Measurements from ENCODE around the gene NMD3.

DNA sequence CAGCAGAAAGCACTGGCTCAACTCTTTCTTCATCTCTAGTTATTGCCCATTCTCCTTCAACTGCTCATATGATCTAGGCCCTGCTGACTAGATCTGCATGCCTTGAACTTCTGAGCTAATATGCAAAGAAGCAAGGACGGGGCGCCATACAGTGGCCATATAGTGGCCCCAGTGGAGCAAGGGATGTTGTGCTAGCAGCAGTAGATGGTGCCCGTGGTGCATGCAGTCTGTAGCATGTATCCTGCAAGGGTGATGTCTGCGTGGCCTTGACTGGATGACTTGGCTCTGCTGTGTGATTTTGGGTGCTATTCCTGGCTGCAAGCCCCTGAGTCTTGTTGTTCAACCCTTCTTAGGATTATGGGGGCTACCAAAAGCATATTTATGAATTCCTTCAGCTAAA is 12.2 kb upstream of the NMD3 start:
- TF ChIP-seq POLR2A (IDR thresholded peaks at IDR 0.05; ENCODE audit: low read depth, low read length): no peak
- no peak for TF ChIP-seq CTCF (conservative IDR thresholded peaks at IDR 0.05; ENCODE audit: low read depth, low read length)
- TF ChIP-seq CEBPB (IDR thresholded peaks at IDR 0.05; ENCODE audit: low read depth, low read length): no peak
- TF ChIP-seq, protein P1, sequence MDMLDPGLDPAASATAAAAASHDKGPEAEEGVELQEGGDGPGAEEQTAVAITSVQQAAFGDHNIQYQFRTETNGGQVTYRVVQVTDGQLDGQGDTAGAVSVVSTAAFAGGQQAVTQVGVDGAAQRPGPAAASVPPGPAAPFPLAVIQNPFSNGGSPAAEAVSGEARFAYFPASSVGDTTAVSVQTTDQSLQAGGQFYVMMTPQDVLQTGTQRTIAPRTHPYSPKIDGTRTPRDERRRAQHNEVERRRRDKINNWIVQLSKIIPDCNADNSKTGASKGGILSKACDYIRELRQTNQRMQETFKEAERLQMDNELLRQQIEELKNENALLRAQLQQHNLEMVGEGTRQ (IDR thresholded peaks at IDR 0.05; ENCODE audit: low read depth, low read length): no peak
- no peak for TF ChIP-seq FOS (IDR thresholded peaks at IDR 0.05; ENCODE audit: low read depth, low read length)
- no peak for TF ChIP-seq MAFK (IDR thresholded peaks at IDR 0.05; ENCODE audit: low read depth, low read length)
- no peak for TF ChIP-seq BHLHE40 (IDR thresholded peaks at IDR 0.05; ENCODE audit: low read depth, low read length)
- no peak for TF ChIP-seq CHD1 (IDR thresholded peaks at IDR 0.05; ENCODE audit: low read depth, low read length)
- TF ChIP-seq MXI1 (IDR thresholded peaks at IDR 0.05; ENCODE audit: borderline replicate concordance, low read depth, low read length): no peak
- TF ChIP-seq SMC3 (IDR thresholded peaks at IDR 0.05; ENCODE audit: low read depth, low read length): no peak
- no peak for TF ChIP-seq RAD21 (IDR thresholded peaks at IDR 0.05; ENCODE audit: low read length)
- TF ChIP-seq MAZ (IDR thresholded peaks at IDR 0.05; ENCODE audit: borderline replicate concordance, low read depth, low read length): no peak
- TF ChIP-seq NFE2L2 (IDR thresholded peaks at IDR 0.05; ENCODE audit: low read depth, low read length): no peak
